ENCODE measurements around the gene TPPP. TPM values are rescaled to one million over a fixed set of nuclear protein-coding genes. Genes with fewer than 3 reads are reported as not detected.

The TPPP gene
- total and polyA plus RNA-seq, 12 donors, result 4.6 to 50.6 (median 12.2) TPM

- 17 to 25% methylated on average over 26 to 27 of the region's 27 CpGs for WGBS, 2 donors
- intact Hi-C loops (cut with DNase I), result loop anchor here in 9 of 10 donors (2.0 to 10.0 kb wide), 6 partner anchors 86 to 236 kb away; partner anchors contain the start of gene ZDHHC11B (in 1 of the 9)
- H3K27me3 ChIP-seq, result peaks cover 0 to 25% (median 0%) of the 10 kb centered on the region in 7 donors
- H3K27ac ChIP-seq, result peak overlapping the region in 6 of 10 donors; percentile 29 to 76 (median 56)
- peaks cover 0 to 10% (median 0%) of the 10 kb centered on the region in 9 donors for H3K36me3 ChIP-seq
- ATAC-seq (peak; percentile 71 to 88 (median 80)), DNase-seq (peak; percentile 75 to 79)
- peak overlapping the region in 4 of 10 donors; percentile 8 to 40 (median 28) for H3K4me3 ChIP-seq
- TF ChIP-seq CTCF (IDR thresholded peaks at IDR 0.05), result peak; percentile 88 to 98 (median 95)
- H3K4me1 ChIP-seq, result peaks cover 25 to 45% (median 37%) of the 10 kb centered on the region in 9 donors
- no peaks in the 10 kb centered on the region for H3K9me3 ChIP-seq
Measured at GRCh38 chr5:671459-672328, 21.5 kb downstream of the TPPP start.

- Histone ChIP-seq H3K4me3 (no peak overlapping the region), H3K36me3 (peaks cover 0 to 15% (median 0%) of the 10 kb centered on the region in 9 donors), H3K4me1 (peaks cover 25 to 44% (median 37%) of the 10 kb centered on the region in 9 donors), H3K9me3 (no peaks in the 10 kb centered on the region), H3K27ac (no peak overlapping the region), H3K27me3 (peaks cover 0 to 25% (median 0%) of the 10 kb centered on the region in 7 donors)
- no peak for DNase-seq
- intact Hi-C loops (cut with DNase I), result loop anchor here in 9 of 10 donors (2.0 to 10.0 kb wide), 6 partner anchors 87 to 237 kb away; partner anchors contain the start of gene ZDHHC11B (in 1 of the 9)
- no peak for ATAC-seq
- TF ChIP-seq CTCF (IDR thresholded peaks at IDR 0.05), result no peak
- 69 to 74% methylated on average over 33 of the region's 33 CpGs for WGBS, 2 donors
Measured at GRCh38 chr5:670396-671270, 22.5 kb downstream of the TPPP start.

- Histone ChIP-seq H3K4me1 (peaks cover 25 to 43% (median 37%) of the 10 kb centered on the region in 9 donors), H3K4me3 (no peak overlapping the region), H3K27me3 (peaks cover 0 to 25% (median 0%) of the 10 kb centered on the region in 7 donors), H3K36me3 (peaks cover 0 to 19% (median 0%) of the 10 kb centered on the region in 9 donors), H3K27ac (no peak overlapping the region), H3K9me3 (no peaks in the 10 kb centered on the region)
- DNase-seq (no peak), ATAC-seq (no peak)
- WGBS, 2 donors, result 85 to 87% methylated on average over 22 of the region's 22 CpGs
- intact Hi-C loops (cut with DNase I), result loop anchor here (2.0 to 10.0 kb wide), 6 partner anchors 87 to 237 kb away; partner anchors contain the start of gene ZDHHC11B (in 1 of the 10)
- no peak for TF ChIP-seq CTCF (IDR thresholded peaks at IDR 0.05)
Measured at GRCh38 chr5:669842-670395, 23.2 kb downstream of the TPPP start.
